ENCODE data around the gene SRRM4. TPM values are rescaled to one million over a fixed set of nuclear protein-coding genes. Genes with fewer than 3 reads are reported as not detected.

SRRM4 gene
- total RNA-seq, 1 donor from 2014 or later = not detected

DNA sequence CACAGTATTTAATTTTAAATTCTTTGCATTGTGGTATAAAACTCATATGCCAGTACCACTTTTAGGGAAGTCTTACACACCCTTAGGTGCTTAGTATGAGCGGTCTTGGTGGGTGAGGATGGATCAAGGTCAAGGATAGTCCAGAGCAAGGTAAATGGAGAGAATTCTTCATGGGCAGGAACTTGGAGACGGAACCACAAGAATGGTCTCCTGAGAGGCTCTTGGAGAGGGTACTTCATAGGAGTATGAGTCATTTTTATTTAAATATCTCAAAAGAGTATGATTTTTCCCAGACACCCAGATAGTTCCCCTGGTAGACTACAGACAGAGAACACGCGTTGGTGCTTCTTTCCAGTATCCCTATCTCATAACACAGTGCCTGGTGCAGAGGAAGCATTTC is 219.3 kb downstream of the SRRM4 start:
- intact Hi-C loops (cut with DNase I) = no loop called here
- ATAC-seq (peak; percentile 56 to 67), DNase-seq (no peak)
- Histone ChIP-seq H3K4me3 (no peak overlapping the region), H3K36me3 (no peaks in the 10 kb centered on the region), H3K27ac (no peak overlapping the region), H3K4me1 (peaks cover 18% of the 10 kb centered on the region), H3K9me3 (no peaks in the 10 kb centered on the region), H3K27me3 (ENCODE audit: low read depth) (no peaks in the 10 kb centered on the region)
- TF ChIP-seq, protein P1, sequence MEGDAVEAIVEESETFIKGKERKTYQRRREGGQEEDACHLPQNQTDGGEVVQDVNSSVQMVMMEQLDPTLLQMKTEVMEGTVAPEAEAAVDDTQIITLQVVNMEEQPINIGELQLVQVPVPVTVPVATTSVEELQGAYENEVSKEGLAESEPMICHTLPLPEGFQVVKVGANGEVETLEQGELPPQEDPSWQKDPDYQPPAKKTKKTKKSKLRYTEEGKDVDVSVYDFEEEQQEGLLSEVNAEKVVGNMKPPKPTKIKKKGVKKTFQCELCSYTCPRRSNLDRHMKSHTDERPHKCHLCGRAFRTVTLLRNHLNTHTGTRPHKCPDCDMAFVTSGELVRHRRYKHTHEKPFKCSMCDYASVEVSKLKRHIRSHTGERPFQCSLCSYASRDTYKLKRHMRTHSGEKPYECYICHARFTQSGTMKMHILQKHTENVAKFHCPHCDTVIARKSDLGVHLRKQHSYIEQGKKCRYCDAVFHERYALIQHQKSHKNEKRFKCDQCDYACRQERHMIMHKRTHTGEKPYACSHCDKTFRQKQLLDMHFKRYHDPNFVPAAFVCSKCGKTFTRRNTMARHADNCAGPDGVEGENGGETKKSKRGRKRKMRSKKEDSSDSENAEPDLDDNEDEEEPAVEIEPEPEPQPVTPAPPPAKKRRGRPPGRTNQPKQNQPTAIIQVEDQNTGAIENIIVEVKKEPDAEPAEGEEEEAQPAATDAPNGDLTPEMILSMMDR (IDR thresholded peaks at IDR 0.05) = no peak

DNA sequence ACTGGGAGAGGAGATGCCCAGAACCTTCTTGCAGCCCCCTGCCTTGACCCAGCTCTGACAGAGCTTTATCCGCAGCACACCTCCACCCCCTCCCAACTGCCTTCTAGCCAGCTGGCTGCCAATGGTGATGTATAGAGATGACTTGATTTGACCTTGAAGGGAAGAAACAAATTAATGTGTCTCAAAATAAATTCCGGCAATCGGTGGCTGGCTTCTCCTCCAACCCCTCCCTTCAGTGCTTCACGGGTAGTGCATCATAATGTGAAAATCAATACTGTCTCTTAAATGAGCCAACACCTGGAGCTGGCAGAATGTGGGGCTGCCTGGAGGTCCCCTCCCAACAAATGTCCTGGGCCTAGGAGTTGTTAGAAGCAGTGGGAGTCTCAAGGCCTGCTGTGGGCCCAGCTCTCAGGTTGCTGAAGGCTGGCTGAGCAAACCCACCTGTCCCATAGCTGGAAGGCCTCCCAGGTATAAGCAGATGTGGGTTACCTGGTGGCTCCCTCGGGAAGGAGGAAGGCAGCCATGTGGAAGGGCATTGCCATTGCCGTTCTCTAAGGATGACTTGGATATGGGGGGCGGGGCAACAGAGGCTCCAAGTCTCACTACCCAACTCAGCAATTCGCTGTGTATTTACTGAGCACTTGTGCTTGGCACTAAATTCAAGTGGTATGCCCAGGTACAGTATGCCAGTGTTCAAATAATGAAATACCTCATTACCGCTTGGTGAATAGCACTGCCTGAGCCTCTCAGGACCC is 220.6 kb downstream of the SRRM4 start:
- Histone ChIP-seq H3K27me3 (ENCODE audit: low read depth) (no peaks in the 10 kb centered on the region), H3K4me1 (peaks cover 18% of the 10 kb centered on the region), H3K36me3 (no peaks in the 10 kb centered on the region), H3K4me3 (no peak overlapping the region), H3K9me3 (no peaks in the 10 kb centered on the region), H3K27ac (no peak overlapping the region)
- TF ChIP-seq, protein P1 (IDR thresholded peaks at IDR 0.05) = no peak
- ATAC-seq (peak; percentile 83 to 89), DNase-seq (peak; percentile 72)
- intact Hi-C loops (cut with DNase I) = no loop called here

DNA sequence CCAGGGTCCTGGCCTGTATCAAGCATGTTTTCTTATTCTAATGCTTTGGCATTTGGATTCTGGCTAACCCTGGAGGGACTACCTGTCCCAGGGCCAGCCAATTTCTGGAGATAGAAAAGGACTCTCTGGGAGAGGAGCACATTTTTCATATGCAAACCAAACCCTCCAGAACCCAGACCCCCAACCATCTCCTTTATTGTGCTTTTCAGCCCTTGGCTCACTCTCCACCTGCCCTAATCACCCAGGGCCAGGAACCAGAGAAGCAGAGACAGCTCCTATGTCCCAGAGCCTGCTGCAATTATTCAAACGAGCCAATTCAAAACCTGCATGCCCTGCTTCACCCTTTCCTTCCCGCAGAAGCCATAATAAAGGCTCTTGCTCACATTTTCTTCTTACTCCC is 221.2 kb downstream of the SRRM4 start:
- H3K27me3 ChIP-seq (ENCODE audit: low read depth) = no peaks in the 10 kb centered on the region
- H3K4me1 ChIP-seq = peaks cover 24% of the 10 kb centered on the region
- DNase-seq (no peak), ATAC-seq (no peak)
- intact Hi-C loops (cut with DNase I) = no loop called here
- no peaks in the 10 kb centered on the region for H3K36me3 ChIP-seq
- TF ChIP-seq, protein P1 (IDR thresholded peaks at IDR 0.05) = no peak
- no peaks in the 10 kb centered on the region for H3K9me3 ChIP-seq
- no peak overlapping the region for H3K4me3 ChIP-seq
- H3K27ac ChIP-seq = no peak overlapping the region

DNA sequence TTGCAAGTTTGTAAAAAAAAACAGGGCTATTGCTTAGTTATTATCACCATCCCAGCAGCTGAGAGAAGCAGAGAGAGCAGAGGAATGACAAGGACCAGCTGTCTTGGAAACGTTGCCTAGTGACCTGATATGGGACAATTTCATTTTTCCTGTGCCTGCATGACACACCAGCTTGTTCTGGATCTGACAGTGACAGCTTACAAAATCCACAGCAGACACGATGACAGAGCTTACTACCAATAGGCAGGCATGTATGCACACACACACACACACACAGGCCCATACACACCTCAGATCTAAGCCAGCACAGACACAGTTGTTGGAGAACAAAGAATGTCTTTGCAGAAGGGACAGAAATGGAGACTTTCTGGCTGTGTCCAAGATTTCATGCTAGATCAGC is 222.8 kb downstream of the SRRM4 start:
- TF ChIP-seq, protein P1 (IDR thresholded peaks at IDR 0.05) = no peak
- intact Hi-C loops (cut with DNase I) = no loop called here
- peak in 1 of 2 donors; percentile 32 for ATAC-seq
- no peak overlapping the region for H3K27ac ChIP-seq
- H3K27me3 ChIP-seq (ENCODE audit: low read depth) = no peaks in the 10 kb centered on the region
- peaks cover 33% of the 10 kb centered on the region for H3K4me1 ChIP-seq
- no peaks in the 10 kb centered on the region for H3K36me3 ChIP-seq
- no peak for DNase-seq
- H3K9me3 ChIP-seq = no peaks in the 10 kb centered on the region
- no peak overlapping the region for H3K4me3 ChIP-seq

DNA sequence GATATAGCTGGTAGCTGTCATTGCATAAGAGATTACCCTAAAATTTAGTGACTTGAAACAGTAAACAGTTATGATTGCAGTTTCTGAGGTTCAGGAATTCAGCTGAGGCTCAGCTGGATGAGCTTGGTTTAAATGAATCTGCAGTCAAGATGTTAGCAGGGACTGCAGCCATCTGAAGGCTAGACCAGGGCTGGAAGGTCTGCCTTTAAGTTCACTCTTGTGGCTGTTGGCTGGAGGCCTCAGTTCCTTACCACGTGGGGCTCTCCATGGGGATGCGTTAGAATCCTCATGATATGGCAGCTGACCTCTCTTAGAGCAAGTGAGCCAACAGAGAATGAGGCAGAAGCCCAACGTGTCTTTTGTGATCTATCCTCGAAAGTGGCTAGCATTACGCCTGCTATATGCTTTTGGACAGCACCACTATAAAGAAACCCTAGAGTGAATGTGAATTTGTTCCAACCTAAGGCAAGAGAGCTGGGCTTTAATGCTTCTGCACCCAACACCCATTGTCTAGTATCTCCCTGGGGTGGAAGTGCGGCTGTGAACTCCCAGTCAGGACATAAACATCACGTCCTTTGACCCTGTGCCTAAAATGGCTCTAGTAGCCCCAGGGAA is 223.4 kb downstream of the SRRM4 start:
- Histone ChIP-seq H3K27me3 (ENCODE audit: low read depth) (no peaks in the 10 kb centered on the region), H3K4me1 (peaks cover 35% of the 10 kb centered on the region), H3K27ac (no peak overlapping the region), H3K4me3 (no peak overlapping the region), H3K36me3 (no peaks in the 10 kb centered on the region), H3K9me3 (no peaks in the 10 kb centered on the region)
- intact Hi-C loops (cut with DNase I) = no loop called here
- ATAC-seq = no peak
- DNase-seq = no peak
- TF ChIP-seq, protein P1 (IDR thresholded peaks at IDR 0.05) = no peak
